Hippocampal formation (tissue), 2 donors: ENCODE results near the gene TRNAU1AP.

Experiments used
- DNase-seq, 2 donors: peaks; one replicate each; lab custom pipeline; 2025; lab: John Stamatoyannopoulos, UW

Gene TRNAU1AP

GRCh38 chr1:28604962-28605361, 52.1 kb downstream of the TRNAU1AP start:
- no peak for DNase-seq

- DNase-seq: no peak
Observed at GRCh38 chr1:28606771-28607170, 53.9 kb downstream of the TRNAU1AP start.

- DNase-seq: no peak
Observed at GRCh38 chr1:28613175-28613574, 60.3 kb downstream of the TRNAU1AP start.
